ENCODE results near the gene DNAJC30. TPM values are rescaled to one million over a fixed set of nuclear protein-coding genes. Genes with fewer than 3 reads are reported as not detected.

The DNAJC30 gene
- total RNA-seq, 1 experiment from 2014 or later: 8.5 TPM

DNA sequence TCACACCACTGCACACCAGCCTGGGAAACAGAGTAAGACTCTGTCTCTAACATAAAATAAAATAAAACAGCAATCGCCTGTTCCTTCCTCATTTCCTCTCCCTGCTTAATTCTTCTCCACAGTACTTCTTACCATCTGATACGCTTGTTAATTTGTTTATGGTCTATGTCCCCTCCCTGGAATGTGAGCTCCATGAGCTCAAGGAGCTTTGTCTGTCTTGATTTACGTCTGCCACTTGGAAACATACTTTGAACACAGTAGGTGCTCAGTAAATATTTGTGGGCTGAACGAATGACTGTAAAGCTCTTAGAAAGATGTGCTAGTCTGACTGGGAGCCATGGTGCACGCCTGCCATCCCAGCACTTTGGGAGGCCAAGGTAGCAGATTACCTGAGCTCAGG is 45.3 kb upstream of the DNAJC30 start:
- POLR2A ChIA-PET: interaction anchor here (0.7 kb wide), 1 partner anchor 257 kb away, joined by 4 read pairs; no protein-coding TSS in a partner anchor
- no peak for TF ChIP-seq JUND (IDR thresholded peaks at IDR 0.05)
- TF ChIP-seq POLR2A (IDR thresholded peaks at IDR 0.05; ENCODE audit: borderline replicate concordance, extremely low read depth, insufficient read depth, insufficient read length): no peak
- TF ChIP-seq CBX3 (IDR thresholded peaks at IDR 0.05; ENCODE audit: low read depth): no peak
- TF ChIP-seq CEBPB (IDR thresholded peaks at IDR 0.05; ENCODE audit: low read depth): no peak
- no peak for TF ChIP-seq SIN3A (IDR thresholded peaks at IDR 0.05; ENCODE audit: low read depth)
- no peak for TF ChIP-seq EZH2 (IDR thresholded peaks at IDR 0.05)
- TF ChIP-seq YY1 (IDR thresholded peaks at IDR 0.05; ENCODE audit: extremely low read depth, insufficient replicate concordance, low read depth, low read length): no peak
- TF ChIP-seq FOSL1 (IDR thresholded peaks at IDR 0.05; ENCODE audit: low read depth): no peak
- TF ChIP-seq ZFX (IDR thresholded peaks at IDR 0.05): no peak
- no peak for TF ChIP-seq REST (IDR thresholded peaks at IDR 0.05; ENCODE audit: low read depth)
- no peak for TF ChIP-seq EZH2phosphoT487 (IDR thresholded peaks at IDR 0.05; ENCODE audit: borderline replicate concordance)
- H3K9me2 ChIP-seq (ENCODE audit: insufficient read depth): no peaks in the 10 kb centered on the region
- H3K79me2 ChIP-seq (ENCODE audit: insufficient read depth, low read length): no peaks in the 10 kb centered on the region
- no peak overlapping the region for H3K27ac ChIP-seq (ENCODE audit: low read depth, low read length)
- no peaks in the 10 kb centered on the region for H3K27me3 ChIP-seq (ENCODE audit: insufficient read depth, low read length)
- H3K4me2 ChIP-seq (ENCODE audit: low read length): no peak overlapping the region
- ATAC-seq (no peak), DNase-seq (ENCODE audit: low read depth, low spot score) (no peak)
- intact Hi-C loops (cut with micrococcal nuclease): loop anchor here (5.0 to 10.0 kb wide), 2 partner anchors 64 to 206 kb away; partner anchors contain the start of genes BAZ1B and VPS37D
- H2AFZ ChIP-seq (ENCODE audit: low read depth, low read length, poor library complexity, severe bottlenecking): no peak overlapping the region
- no peaks in the 10 kb centered on the region for H3K36me3 ChIP-seq (ENCODE audit: control insufficient read depth in 1 of 2, insufficient read depth in 2 of 2, low read length in 2 of 2)
- no peak overlapping the region for H3K4me3 ChIP-seq (replicated peaks in 1 of 2; ENCODE audit: low read depth in 1 of 2, low read length in 2 of 2)
- no peaks in the 10 kb centered on the region for H3K9me3 ChIP-seq (ENCODE audit: control insufficient read depth in 1 of 2, insufficient read depth in 1 of 2, low read depth in 1 of 2, low read length in 2 of 2)
- no peak overlapping the region for H3K9ac ChIP-seq (ENCODE audit: low read length)
- BruUV-seq (replicated peaks): no TSS peak
- CTCF ChIA-PET: interaction anchor here (1.7 kb wide), 1 partner anchor 122 kb away, joined by 9 read pairs; no protein-coding TSS in a partner anchor
- RAD21 ChIA-PET (ENCODE audit: low non-redundant PET in 1 of 2, low total read pairs in 2 of 2, uncharacterized antibody in 2 of 2, unreplicated experiment in 2 of 2): no interaction called here
- H4K20me1 ChIP-seq (ENCODE audit: insufficient read depth): no peaks in the 10 kb centered on the region
- H3K4me1 ChIP-seq (ENCODE audit: control insufficient read depth in 1 of 2, insufficient read depth in 2 of 2, low read length in 2 of 2): peaks cover 2 to 14% of the 10 kb centered on the region in 2 experiments; a peak in 3 of 4 replicates

All from HCT116 (cell line).